Measurements from ENCODE around the gene AK1. TPM values are rescaled to one million over a fixed set of nuclear protein-coding genes. Genes with fewer than 3 reads are reported as not detected.

The AK1 gene
- total and polyA plus RNA-seq, 4 donors, result 63.8 to 386 (median 113) TPM

DNA sequence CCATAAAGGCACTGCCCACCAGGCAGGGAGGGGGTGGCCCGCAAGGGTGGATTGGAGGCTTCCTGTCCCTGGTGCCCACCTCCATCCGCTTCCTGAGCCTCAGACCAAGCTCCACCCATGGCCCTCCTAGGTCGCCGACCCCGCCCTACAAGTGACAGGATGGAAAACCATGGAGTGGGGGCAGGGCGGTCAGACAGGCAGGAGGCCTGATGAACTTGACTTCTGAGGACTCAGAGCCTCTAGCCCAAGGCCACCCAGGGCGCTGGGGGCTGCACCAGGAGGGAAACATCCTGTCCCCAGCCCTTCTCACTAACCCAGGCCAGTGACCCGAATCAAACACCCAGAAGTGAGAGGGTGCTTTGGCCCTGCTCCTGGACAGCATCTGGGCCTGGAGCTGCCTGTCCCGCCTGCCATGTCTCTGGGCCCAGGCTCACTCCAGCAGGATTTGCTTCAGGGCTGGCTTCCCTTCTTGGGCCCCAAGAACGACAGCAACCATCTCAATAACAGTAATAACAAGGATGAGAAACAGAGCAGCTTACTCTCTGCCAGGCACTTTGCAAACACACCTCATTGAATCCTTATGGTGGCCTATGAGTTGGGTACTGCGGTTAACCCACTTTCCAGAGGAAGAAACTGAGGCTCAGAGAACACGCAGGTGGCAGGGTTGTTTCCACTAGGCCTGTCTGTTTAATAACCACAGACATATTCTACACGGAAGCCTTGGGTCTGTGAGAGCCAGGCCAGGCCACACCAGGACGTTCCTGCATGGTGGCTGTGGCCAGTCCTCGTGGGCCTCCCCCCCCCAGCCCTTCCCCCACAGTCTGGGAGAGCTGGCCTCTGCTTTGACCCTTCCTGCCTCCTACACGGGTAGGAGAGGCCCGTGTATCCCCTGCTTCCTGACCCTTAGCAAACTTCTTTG, 26.3 kb upstream of the AK1 start:
- H3K9me3 ChIP-seq (ENCODE audit: control insufficient read depth in 4 of 4, insufficient read depth in 3 of 4, low read length in 3 of 4), result no peaks in the 10 kb centered on the region
- no peak overlapping the region for H3K4me3 ChIP-seq
- peaks cover 0 to 46% (median 35%) of the 10 kb centered on the region in 5 donors for H3K4me1 ChIP-seq (ENCODE audit: control insufficient read depth in 5 of 5, insufficient read depth in 5 of 5, low read length in 5 of 5)
- peak overlapping the region in 1 of 2 donors; percentile 63 for H3K9ac ChIP-seq (ENCODE audit: insufficient read depth in 1 of 2, low read length in 2 of 2)
- TF ChIP-seq, protein P1, sequence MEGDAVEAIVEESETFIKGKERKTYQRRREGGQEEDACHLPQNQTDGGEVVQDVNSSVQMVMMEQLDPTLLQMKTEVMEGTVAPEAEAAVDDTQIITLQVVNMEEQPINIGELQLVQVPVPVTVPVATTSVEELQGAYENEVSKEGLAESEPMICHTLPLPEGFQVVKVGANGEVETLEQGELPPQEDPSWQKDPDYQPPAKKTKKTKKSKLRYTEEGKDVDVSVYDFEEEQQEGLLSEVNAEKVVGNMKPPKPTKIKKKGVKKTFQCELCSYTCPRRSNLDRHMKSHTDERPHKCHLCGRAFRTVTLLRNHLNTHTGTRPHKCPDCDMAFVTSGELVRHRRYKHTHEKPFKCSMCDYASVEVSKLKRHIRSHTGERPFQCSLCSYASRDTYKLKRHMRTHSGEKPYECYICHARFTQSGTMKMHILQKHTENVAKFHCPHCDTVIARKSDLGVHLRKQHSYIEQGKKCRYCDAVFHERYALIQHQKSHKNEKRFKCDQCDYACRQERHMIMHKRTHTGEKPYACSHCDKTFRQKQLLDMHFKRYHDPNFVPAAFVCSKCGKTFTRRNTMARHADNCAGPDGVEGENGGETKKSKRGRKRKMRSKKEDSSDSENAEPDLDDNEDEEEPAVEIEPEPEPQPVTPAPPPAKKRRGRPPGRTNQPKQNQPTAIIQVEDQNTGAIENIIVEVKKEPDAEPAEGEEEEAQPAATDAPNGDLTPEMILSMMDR (IDR thresholded peaks at IDR 0.05; ENCODE audit: control extremely low read depth, extremely low read depth), result no peak
- peak; percentile 16 for ATAC-seq (ENCODE audit: insufficient read depth, low FRiP score)
- H3K27ac ChIP-seq (ENCODE audit: low read depth in 1 of 2, low read length in 1 of 2), result peak overlapping the region; percentile 5 to 95
- DNase-seq, result peak; percentile 69 to 78 (median 69)
- H3K36me3 ChIP-seq (ENCODE audit: control insufficient read depth in 4 of 4, insufficient read depth in 4 of 4, low read length in 4 of 4), result peaks cover 0 to 10% (median 2%) of the 10 kb centered on the region in 4 donors
- 19 to 20% methylated on average over 17 of the region's 17 CpGs for WGBS, 2 donors
- H3K27me3 ChIP-seq (ENCODE audit: control insufficient read depth in 3 of 3, insufficient read depth in 3 of 3, low read length in 2 of 3), result no peaks in the 10 kb centered on the region

DNA sequence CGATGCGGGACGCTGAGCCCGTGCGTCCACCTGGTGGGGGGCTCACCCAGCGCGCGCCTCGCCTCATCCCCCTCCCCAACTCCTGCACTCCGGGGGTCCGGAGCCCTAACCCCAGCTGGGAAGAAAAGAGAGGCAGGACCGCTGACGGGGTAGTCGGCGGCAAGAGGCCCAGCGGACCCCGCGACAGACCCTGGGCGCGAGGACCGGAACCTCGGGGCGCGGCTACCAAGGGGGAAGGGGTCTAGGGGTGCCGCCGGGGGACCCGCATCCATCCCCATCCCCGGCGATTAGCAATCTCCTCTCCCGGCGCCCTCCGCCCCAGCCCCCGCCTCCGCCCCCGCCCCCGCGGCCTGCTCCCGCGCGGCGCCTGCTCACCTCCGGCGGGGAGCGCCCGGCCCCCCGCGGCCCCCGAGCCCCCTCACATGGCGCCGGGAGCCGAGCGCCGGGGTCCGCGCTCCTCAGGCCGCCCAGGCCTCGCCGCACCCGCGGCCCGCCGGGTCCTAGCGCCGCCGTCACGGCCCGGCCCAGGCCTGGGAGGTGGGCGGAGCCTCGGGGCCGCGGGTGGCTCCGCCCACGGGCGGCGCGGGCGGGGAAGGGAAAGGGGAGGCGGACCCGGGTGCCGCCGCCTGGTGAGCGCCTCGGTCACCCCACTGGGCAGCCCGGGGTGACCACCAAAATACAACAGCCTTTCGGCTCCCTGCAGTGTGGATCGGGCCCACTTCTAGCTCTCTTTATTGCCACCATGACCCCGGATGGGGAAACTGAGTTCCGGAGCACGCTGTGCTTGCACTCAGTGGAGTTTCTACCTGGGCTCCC, 21.9 kb upstream of the AK1 start, which contains the start of gene ST6GALNAC6:
Gene ST6GALNAC6, minus strand, starts transcription at position 476 of the 816 bp plus-strand sequence. CDS start 1,622 bp downstream, outside the sequence.
- Histone ChIP-seq H3K27me3 (ENCODE audit: control insufficient read depth in 3 of 3, insufficient read depth in 3 of 3, low read length in 2 of 3) (no peaks in the 10 kb centered on the region), H3K27ac (ENCODE audit: low read depth in 1 of 2, low read length in 1 of 2) (peak within 1 kb of the TSS; percentile 77 to 96), H3K9ac (ENCODE audit: insufficient read depth in 1 of 2, low read length in 2 of 2) (peak within 1 kb of the TSS in 1 of 2 donors; percentile 76), H3K4me3 (peak within 1 kb of the TSS; percentile 91), H3K9me3 (ENCODE audit: control insufficient read depth in 4 of 4, insufficient read depth in 3 of 4, low read length in 3 of 4) (peaks cover 0 to 4% (median 0%) of the 10 kb centered on the region in 4 donors), H3K36me3 (ENCODE audit: control insufficient read depth in 4 of 4, insufficient read depth in 4 of 4, low read length in 4 of 4) (peaks cover 2 to 21% (median 16%) of the 10 kb centered on the region in 4 donors), H3K4me1 (ENCODE audit: control insufficient read depth in 5 of 5, insufficient read depth in 5 of 5, low read length in 5 of 5) (peaks cover 6 to 37% (median 18%) of the 10 kb centered on the region in 5 donors)
- ATAC-seq (ENCODE audit: insufficient read depth, low FRiP score), result peak; percentile 86
- WGBS, 2 donors, result 1% methylated on average over 62 to 89 of the region's 89 CpGs
- TF ChIP-seq, protein P1 (IDR thresholded peaks at IDR 0.05; ENCODE audit: control extremely low read depth, extremely low read depth), result no peak
- DNase-seq, result peak; percentile 79 to 90 (median 80)

DNA sequence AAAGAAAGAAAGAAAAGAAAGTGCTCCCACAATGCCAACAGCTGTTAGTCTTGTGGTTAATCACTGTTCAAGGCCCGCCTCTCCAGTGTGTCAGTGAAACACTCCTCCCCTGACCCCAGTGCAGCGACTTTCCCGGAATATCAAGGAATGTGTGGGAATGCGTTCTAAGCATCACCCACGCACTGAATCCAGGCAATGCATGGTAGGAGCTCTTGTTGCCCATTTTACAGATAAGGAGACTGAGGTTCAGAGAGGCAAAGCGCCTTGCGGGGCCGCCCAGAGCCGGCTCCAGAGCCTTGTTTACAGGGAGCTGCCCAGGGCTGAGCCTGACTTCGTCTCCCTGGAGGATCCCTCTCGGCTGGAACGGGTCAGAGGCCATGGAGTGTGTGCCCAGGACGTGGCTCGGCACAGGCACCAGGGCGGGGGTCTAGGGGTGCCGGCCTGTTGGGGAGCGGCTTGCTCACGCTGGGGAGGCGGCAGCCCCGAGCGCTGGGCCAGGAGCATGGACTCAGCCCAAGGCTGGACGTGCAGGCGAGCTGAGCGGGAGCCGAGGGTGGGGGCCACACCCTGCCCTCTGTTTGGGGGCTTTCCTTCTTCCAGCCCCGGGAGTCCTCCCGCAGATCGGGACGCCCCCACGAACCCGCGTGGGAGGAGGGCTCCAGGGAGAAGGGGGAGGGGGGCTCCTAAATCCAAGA, 21.1 kb upstream of the AK1 start:
- H3K4me3 ChIP-seq, result peak overlapping the region; percentile 91
- peaks cover 6 to 30% (median 13%) of the 10 kb centered on the region in 5 donors for H3K4me1 ChIP-seq (ENCODE audit: control insufficient read depth in 5 of 5, insufficient read depth in 5 of 5, low read length in 5 of 5)
- H3K9me3 ChIP-seq (ENCODE audit: control insufficient read depth in 4 of 4, insufficient read depth in 3 of 4, low read length in 3 of 4), result peaks cover 0 to 4% (median 0%) of the 10 kb centered on the region in 4 donors
- H3K27me3 ChIP-seq (ENCODE audit: control insufficient read depth in 3 of 3, insufficient read depth in 3 of 3, low read length in 2 of 3), result no peaks in the 10 kb centered on the region
- peak overlapping the region in 1 of 2 donors; percentile 55 for H3K9ac ChIP-seq (ENCODE audit: insufficient read depth in 1 of 2, low read length in 2 of 2)
- ATAC-seq (ENCODE audit: insufficient read depth, low FRiP score) (no peak), DNase-seq (peak; percentile 72 to 79 (median 78))
- H3K36me3 ChIP-seq (ENCODE audit: control insufficient read depth in 4 of 4, insufficient read depth in 4 of 4, low read length in 4 of 4), result peaks cover 9 to 29% (median 24%) of the 10 kb centered on the region in 4 donors
- H3K27ac ChIP-seq (ENCODE audit: low read depth in 1 of 2, low read length in 1 of 2), result peak overlapping the region; percentile 77 to 96
- WGBS, 2 donors, result 12 to 21% methylated on average over 32 of the region's 32 CpGs
- TF ChIP-seq, protein P1 (IDR thresholded peaks at IDR 0.05; ENCODE audit: control extremely low read depth, extremely low read depth), result no peak

Data from lung (tissue), 12 donors.